Thoracic aorta (tissue), 2 donors: ENCODE measurements around the gene DCLK2. TPM values are rescaled to one million over a fixed set of nuclear protein-coding genes. Genes with fewer than 3 reads are reported as not detected.

Experiments used
- ATAC-seq: fragments of 150-250 bp; one replicate; pipeline ENCODE4 v1.8.0; 2017; ENCODE audit warnings: low read depth; ENCODE audit not compliant: insufficient number of reproducible peaks, low FRiP score
- DNase-seq: peaks from one replicate; pipeline ENCODE4 v3.0.0-alpha.2; 2020; ENCODE audit warnings: low spot score
- H3K27ac ChIP-seq, 2 donors: fragments of 200-600 bp; sonication (generic); 1 replicate in 1 of 2; 2 replicates in 1 of 2; pipeline ENCODE4 v1.5.1; 2016; ENCODE audit warnings: mild to moderate bottlenecking in 2 of 2, moderate library complexity in 2 of 2
- H3K27me3 ChIP-seq: fragments of 200-600 bp; sonication (generic); replicated peaks from 2 replicates; pipeline ENCODE4 v1.6.0; 2016; ENCODE audit warnings: mild to moderate bottlenecking; ENCODE audit not compliant: insufficient read depth
- H3K36me3 ChIP-seq: fragments of 200-600 bp; sonication (generic); one replicate; pipeline ENCODE4 v1.5.1; 2016
- H3K4me1 ChIP-seq, 2 donors: fragments of 200-600 bp; sonication (generic); 1 replicate in 1 of 2; 2 replicates in 1 of 2; pipeline versions ENCODE4 v1.5.1 to v1.6.0; 2016; ENCODE audit warnings: low read depth in 2 of 2, mild to moderate bottlenecking in 1 of 2; ENCODE audit not compliant: control insufficient read depth in 1 of 2
- H3K4me3 ChIP-seq: fragments of 200-600 bp; sonication (generic); 2 replicates; pipeline ENCODE4 v1.5.1; 2016; ENCODE audit warnings: mild to moderate bottlenecking
- H3K9me3 ChIP-seq: fragments of 200-600 bp; sonication (generic); 2 replicates; pipeline ENCODE4 v1.5.1; 2016
- CTCF ChIP-seq: fragments of 200-600 bp; sonication (generic); IDR thresholded peaks from one replicate; pipeline ENCODE4 v1.5.1; 2019; ENCODE audit warnings: antibody characterized with exemption
- total RNA-seq, 2 donors: library from RNA; depleted of rRNA; stranded (reverse); fragments of >200 nt; gene quantifications; one replicate each; pipeline versions ENCODE4 v1.1.0 to v1.2.3, GENCODE V29; 2016

Gene DCLK2
- total RNA-seq, 2 donors from 2014 or later = 18.3 to 32.2 TPM

DNA sequence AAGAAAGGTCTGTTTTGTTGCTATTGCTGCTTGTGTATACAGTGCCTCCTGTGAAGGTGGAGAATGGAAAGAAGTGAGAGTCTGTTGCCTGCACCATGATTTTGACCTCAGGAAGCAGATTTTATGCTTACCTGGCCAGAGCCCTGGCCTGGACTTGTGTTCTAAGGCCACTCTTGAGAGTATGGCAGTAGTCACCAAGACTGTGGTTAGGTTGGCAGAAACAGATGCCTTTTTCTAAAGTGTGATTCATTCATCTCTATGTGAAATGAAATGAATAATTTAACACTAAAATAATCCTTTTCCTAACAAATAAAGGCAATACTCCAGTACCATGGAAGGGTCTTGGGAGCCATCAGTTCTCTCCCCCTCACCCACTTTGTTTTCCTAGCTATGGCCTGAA lies 161.8 kb downstream of the DCLK2 start:
- no peak for ATAC-seq
- TF ChIP-seq CTCF = no peak
- Histone ChIP-seq H3K9me3 (no peaks in the 10 kb centered on the region), H3K36me3 (no peaks in the 10 kb centered on the region), H3K27ac (peak overlapping the region in 1 of 2 donors; percentile 91), H3K4me1 (peaks cover 15 to 45% of the 10 kb centered on the region in 2 donors), H3K4me3 (no peak overlapping the region), H3K27me3 (no peaks in the 10 kb centered on the region)
- no peak for DNase-seq

- DNase-seq (no peak), ATAC-seq (no peak)
- Histone ChIP-seq H3K27me3 (no peaks in the 10 kb centered on the region), H3K4me3 (no peak overlapping the region), H3K9me3 (no peaks in the 10 kb centered on the region), H3K27ac (no peak overlapping the region), H3K36me3 (peaks cover under 1% of the 10 kb centered on the region), H3K4me1 (peaks cover 3 to 24% of the 10 kb centered on the region in 2 donors)
- peak; percentile 86 for TF ChIP-seq CTCF
Observed at GRCh38 chr4:150242820-150243458, 164.7 kb downstream of the DCLK2 start.

DNA sequence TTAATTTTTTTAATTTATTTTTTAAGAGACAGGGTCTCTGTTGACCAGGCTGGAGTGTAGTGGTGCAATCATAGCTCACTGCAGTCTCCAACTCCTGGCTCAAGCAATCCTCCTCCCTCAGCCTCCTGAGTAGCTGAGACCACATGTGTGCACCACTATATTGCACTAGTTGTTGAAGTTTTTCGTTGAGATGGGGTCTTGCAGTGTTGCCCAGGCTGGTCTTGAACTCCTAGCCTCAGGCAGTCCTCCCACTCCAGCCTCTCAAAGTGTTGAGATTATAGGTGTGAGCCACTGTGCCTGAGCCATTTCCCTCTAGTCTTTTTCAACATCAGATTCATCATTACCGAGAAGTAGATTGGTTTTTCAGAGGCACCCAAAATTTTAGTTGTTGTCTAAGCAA lies 165.7 kb downstream of the DCLK2 start:
- Histone ChIP-seq H3K27ac (peak overlapping the region; percentile 13 to 59), H3K4me3 (no peak overlapping the region), H3K27me3 (no peaks in the 10 kb centered on the region), H3K36me3 (peaks cover 8% of the 10 kb centered on the region), H3K9me3 (no peaks in the 10 kb centered on the region), H3K4me1 (peaks cover 0 to 14% of the 10 kb centered on the region in 2 donors)
- no peak for DNase-seq
- no peak for ATAC-seq
- no peak for TF ChIP-seq CTCF

GRCh38 chr4:150244600-150244999 lies 166.4 kb downstream of the DCLK2 start:
- DNase-seq (no peak), ATAC-seq (no peak)
- Histone ChIP-seq H3K4me3 (no peak overlapping the region), H3K36me3 (peaks cover 9% of the 10 kb centered on the region), H3K4me1 (peaks cover 0 to 14% of the 10 kb centered on the region in 2 donors), H3K27me3 (no peaks in the 10 kb centered on the region), H3K9me3 (no peaks in the 10 kb centered on the region), H3K27ac (peak overlapping the region in 1 of 2 donors; percentile 59)
- TF ChIP-seq CTCF = no peak

- no peak overlapping the region for H3K4me3 ChIP-seq
- TF ChIP-seq CTCF = no peak
- DNase-seq (no peak), ATAC-seq (no peak)
- H3K27ac ChIP-seq = no peak overlapping the region
- no peaks in the 10 kb centered on the region for H3K27me3 ChIP-seq
- H3K36me3 ChIP-seq = peaks cover 12% of the 10 kb centered on the region
- no peaks in the 10 kb centered on the region for H3K9me3 ChIP-seq
- H3K4me1 ChIP-seq = peaks cover 0 to 14% of the 10 kb centered on the region in 2 donors
Observed at GRCh38 chr4:150247184-150247583, 168.9 kb downstream of the DCLK2 start.
